OCI-LY3 (cell line): Measurements from ENCODE around the gene PRSS33.

Experiments
- H2AFZ ChIP-seq: fragments of 200-600, 300-600 bp; shearing (Covaris generic); 2 replicates; pipeline ENCODE4 v1.6.0; 2014; ENCODE audit warnings: antibody characterized with exemption, low read depth, low read length
- H3K27ac ChIP-seq: fragments of 200-600, 300-600 bp; sonication (generic); 2 replicates; pipeline ENCODE4 v1.5.1; 2014; ENCODE audit warnings: mild to moderate bottlenecking, low read length, moderate library complexity, mixed read lengths
- H3K27me3 ChIP-seq: fragments of 200-600, 300-600 bp; sonication (generic); 2 replicates; pipeline ENCODE4 v1.6.1; 2014; ENCODE audit warnings: low read depth, low read length, mixed read lengths
- H3K36me3 ChIP-seq: fragments of 200-600, 300-600 bp; sonication (generic); replicated peaks from 2 replicates; pipeline ENCODE3; 2014; ENCODE audit warnings: low read depth, low read length, mixed read lengths
- H3K4me1 ChIP-seq: fragments of 300-600, 200-600 bp; sonication (generic); 2 replicates; pipeline ENCODE4 v1.6.1; 2014; ENCODE audit warnings: low read length, mixed read lengths
- H3K4me2 ChIP-seq: fragments of 200-600, 300-600 bp; sonication (generic); 2 replicates; pipeline ENCODE4 v1.6.1; 2014; ENCODE audit warnings: low read length, mixed read lengths
- H3K4me3 ChIP-seq: fragments of 300-600, 200-600 bp; sonication (generic); 2 replicates; pipeline ENCODE4 v1.5.1; 2014; ENCODE audit warnings: antibody characterized with exemption, mild to moderate bottlenecking, low read length, moderate library complexity
- H3K79me2 ChIP-seq: fragments of 300-600, 200-600 bp; shearing (Covaris generic); 2 replicates; pipeline ENCODE4 v1.6.1; 2014; ENCODE audit warnings: mild to moderate bottlenecking, low read length, mixed read lengths
- H3K9ac ChIP-seq: fragments of 300-600, 200-600 bp; shearing (Covaris generic); 2 replicates; pipeline ENCODE4 v1.6.0; 2014; ENCODE audit warnings: mild to moderate bottlenecking, low read length, moderate library complexity
- H3K9me3 ChIP-seq: fragments of 200-600, 300-600 bp; shearing (Covaris generic); 2 replicates; pipeline ENCODE4 v1.6.1; 2014; ENCODE audit warnings: low read length, mixed read lengths; ENCODE audit not compliant: insufficient read depth
- H4K20me1 ChIP-seq: fragments of 200-600, 300-600 bp; sonication (generic); 2 replicates; pipeline ENCODE4 v1.6.1; 2016; ENCODE audit warnings: low read length, mixed read lengths; ENCODE audit not compliant: insufficient read depth
- CTCF ChIP-seq: fragments of 200-600, 300-600 bp; sonication (generic); IDR thresholded peaks from 2 replicates; pipeline ENCODE4 v1.5.1; 2014; ENCODE audit warnings: antibody characterized with exemption, low read length, low read depth
- EZH2phosphoT487 ChIP-seq: fragments of 200-600 bp; shearing (Covaris generic); IDR thresholded peaks from 2 replicates; pipeline ENCODE4 v1.6.1; 2018; ENCODE audit warnings: antibody characterized with exemption, mixed run types, low read depth

PRSS33 gene

DNA sequence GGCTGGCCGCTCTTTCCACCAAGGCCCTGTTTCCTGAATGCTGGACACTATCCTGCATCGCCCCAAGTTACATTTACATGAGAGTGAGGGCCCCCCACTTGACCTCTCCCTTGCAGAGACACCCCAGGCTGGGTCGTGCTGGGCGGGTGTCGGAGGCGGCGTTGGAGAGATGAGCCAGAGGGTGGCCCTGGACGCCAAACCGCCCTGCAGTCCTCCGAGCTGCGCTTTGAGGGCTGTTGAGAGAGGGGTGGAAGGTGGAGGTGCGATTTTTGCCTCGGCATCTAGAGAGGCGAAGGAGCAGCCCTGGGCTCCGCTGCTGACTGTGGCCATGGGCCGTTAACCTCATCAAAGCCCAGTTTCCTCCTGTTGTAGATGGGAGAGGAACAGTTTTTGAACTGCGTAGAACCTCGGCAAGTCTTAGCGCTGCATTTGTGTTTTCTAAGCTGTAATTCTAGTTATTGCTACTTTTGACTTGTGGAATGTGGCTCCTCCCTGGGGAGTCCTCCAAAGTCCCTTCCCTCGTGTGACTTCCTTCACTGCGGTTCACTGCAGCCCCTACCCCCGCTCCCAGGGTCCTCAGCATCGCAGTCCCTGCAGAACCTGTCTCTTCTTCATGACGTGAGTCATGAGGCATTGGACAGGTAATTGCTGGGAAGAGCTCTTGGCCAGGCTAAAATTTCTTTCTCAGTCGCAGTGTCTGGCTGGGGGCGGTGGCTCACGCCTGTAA lies 9.3 kb downstream of the PRSS33 start:
- peak overlapping the region; percentile 99 for H3K4me3 ChIP-seq
- peaks cover 41% of the 10 kb centered on the region for H3K79me2 ChIP-seq
- H3K4me1 ChIP-seq = peaks cover 18% of the 10 kb centered on the region; the same call in 1 of the 2 replicates
- peak overlapping the region; percentile 100 for H3K4me2 ChIP-seq
- peak overlapping the region; percentile 80 for H3K27ac ChIP-seq
- no peak overlapping the region for H2AFZ ChIP-seq
- TF ChIP-seq EZH2phosphoT487 (no peak), CTCF (no peak)
- peak overlapping the region; percentile 99 for H3K9ac ChIP-seq
- H3K9me3 ChIP-seq = no peaks in the 10 kb centered on the region
- peaks cover 7% of the 10 kb centered on the region for H3K36me3 ChIP-seq
- H4K20me1 ChIP-seq = peaks cover 6% of the 10 kb centered on the region
- no peaks in the 10 kb centered on the region for H3K27me3 ChIP-seq

DNA sequence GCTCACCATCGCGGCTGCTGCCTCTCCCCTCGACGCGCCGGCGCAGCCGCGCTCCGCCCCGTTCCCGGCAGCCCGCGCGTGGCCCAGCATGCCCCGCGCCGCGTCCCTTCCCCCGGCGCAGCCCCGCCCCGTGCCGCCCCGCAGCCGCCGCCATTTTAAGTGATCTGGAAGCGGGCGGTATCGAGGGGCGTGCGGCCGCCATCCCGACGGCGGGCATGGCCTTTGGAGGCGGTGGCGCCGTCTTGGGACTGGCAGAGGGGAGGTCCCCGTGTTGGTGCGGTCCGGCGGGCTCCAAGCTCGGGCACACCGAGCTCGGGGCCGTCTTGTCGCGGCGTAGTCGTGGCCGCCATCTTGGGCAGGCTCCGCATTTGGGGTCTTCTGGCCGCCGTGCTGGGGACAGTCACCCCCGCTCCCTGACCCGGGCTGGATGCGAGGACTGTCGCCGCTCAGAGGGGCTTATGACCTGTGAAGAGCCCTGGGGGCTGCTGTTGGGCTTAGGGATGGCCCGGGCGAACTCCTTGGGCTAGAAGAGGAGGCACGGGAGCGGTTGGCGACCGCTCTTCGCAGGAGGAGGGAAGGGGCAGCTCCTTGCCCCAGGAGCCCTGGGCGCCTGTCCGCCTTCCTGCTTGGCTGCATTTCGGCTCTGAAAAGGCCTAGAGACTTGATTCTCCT lies 10.0 kb downstream of the PRSS33 start, which contains the start of gene ELOB:
TSS of gene ELOB (minus strand) at position 50 of the 672 bp plus-strand sequence. CDS start at position 9, 41 bp downstream.
- peak within 1 kb of the TSS; percentile 80 for H3K27ac ChIP-seq

DNA sequence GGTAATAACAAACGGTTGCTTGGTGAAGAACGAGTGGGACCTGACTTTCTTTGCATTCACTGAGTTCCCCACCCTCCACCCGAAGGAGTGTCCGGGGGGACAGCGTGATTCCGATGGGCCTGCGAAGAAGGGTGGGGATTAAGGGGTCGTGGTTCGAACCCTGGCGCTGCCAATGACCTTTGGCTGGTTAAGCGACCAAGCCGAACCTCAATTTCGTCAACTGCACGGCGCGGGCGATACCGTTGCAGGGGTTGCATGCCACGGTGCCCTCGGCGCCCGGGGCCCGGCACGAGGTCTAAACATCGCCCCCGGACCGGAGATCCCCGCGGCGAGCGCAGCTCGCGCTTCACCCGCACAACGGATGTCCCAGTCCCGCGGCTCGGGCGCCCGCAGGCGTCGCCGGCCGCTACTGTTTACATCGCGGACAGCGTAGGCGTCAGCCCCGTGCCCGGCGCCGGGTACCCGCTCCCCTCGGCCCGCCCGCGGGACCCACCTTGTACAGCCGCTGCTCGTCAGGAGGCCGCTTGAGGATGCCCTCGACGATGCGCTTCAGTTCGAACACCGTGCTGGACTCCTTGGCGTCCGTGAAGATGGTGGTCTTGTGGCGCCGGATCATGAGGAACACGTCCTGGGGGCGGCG lies 10.7 kb downstream of the PRSS33 start:
- Histone ChIP-seq H2AFZ (peak overlapping the region; percentile 55; the same call in 1 of the 2 replicates), H3K4me1 (peaks cover 18% of the 10 kb centered on the region; the same call in 1 of the 2 replicates), H3K9me3 (no peaks in the 10 kb centered on the region), H3K27me3 (no peaks in the 10 kb centered on the region), H3K36me3 (peaks cover 12% of the 10 kb centered on the region), H3K79me2 (peaks cover 50% of the 10 kb centered on the region), H3K27ac (peak overlapping the region; percentile 31), H3K4me2 (peak overlapping the region; percentile 87), H3K4me3 (peak overlapping the region; percentile 97), H4K20me1 (peaks cover 10% of the 10 kb centered on the region), H3K9ac (peak overlapping the region; percentile 88)
- TF ChIP-seq EZH2phosphoT487 (no peak), CTCF (no peak)

More for the DNA sequence above, 10.0 kb downstream of the PRSS33 start, which contains the start of gene ELOB:
- H3K4me1 ChIP-seq = peaks cover 18% of the 10 kb centered on the region; the same call in 1 of the 2 replicates
- peaks cover 9% of the 10 kb centered on the region for H4K20me1 ChIP-seq
- H3K27me3 ChIP-seq = no peaks in the 10 kb centered on the region
- no peaks in the 10 kb centered on the region for H3K9me3 ChIP-seq
- peaks cover 7% of the 10 kb centered on the region for H3K36me3 ChIP-seq
- peak within 1 kb of the TSS; percentile 99 for H3K4me3 ChIP-seq
- TF ChIP-seq CTCF (no peak), EZH2phosphoT487 (no peak)
- peak within 1 kb of the TSS; percentile 100 for H3K4me2 ChIP-seq
- H3K9ac ChIP-seq = peak within 1 kb of the TSS; percentile 99
- peak within 1 kb of the TSS; percentile 66; the same call in 1 of the 2 replicates for H2AFZ ChIP-seq
- peaks cover 46% of the 10 kb centered on the region for H3K79me2 ChIP-seq
